ENCODE measurements around the gene CTNNBL1.

The CTNNBL1 gene

DNA sequence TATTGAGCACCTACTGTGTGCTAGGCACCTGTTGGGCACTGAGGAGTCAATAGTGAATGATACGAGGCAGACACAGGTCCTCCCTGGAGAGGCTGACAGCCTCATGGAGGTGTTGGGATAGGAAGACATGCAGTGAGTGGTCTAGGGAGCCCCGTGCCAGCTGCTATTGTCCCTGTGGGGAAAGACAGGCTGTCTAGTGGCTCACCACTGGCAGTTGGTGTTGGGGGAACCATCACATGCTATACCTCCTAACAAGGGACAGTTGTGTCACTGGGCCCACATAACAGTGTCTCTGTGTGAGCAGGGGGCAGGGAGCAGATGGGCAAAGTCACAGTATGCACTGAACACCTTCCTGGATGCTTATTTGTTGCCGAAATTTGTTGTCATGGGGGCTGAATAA is 45.9 kb upstream of the CTNNBL1 start:
- TF ChIP-seq SPI1 (IDR thresholded peaks at IDR 0.05; ENCODE audit: borderline replicate concordance, low read depth) = no peak
- TF ChIP-seq GABPA (IDR thresholded peaks at IDR 0.05; ENCODE audit: low read depth) = no peak
- TF ChIP-seq, protein P1, sequence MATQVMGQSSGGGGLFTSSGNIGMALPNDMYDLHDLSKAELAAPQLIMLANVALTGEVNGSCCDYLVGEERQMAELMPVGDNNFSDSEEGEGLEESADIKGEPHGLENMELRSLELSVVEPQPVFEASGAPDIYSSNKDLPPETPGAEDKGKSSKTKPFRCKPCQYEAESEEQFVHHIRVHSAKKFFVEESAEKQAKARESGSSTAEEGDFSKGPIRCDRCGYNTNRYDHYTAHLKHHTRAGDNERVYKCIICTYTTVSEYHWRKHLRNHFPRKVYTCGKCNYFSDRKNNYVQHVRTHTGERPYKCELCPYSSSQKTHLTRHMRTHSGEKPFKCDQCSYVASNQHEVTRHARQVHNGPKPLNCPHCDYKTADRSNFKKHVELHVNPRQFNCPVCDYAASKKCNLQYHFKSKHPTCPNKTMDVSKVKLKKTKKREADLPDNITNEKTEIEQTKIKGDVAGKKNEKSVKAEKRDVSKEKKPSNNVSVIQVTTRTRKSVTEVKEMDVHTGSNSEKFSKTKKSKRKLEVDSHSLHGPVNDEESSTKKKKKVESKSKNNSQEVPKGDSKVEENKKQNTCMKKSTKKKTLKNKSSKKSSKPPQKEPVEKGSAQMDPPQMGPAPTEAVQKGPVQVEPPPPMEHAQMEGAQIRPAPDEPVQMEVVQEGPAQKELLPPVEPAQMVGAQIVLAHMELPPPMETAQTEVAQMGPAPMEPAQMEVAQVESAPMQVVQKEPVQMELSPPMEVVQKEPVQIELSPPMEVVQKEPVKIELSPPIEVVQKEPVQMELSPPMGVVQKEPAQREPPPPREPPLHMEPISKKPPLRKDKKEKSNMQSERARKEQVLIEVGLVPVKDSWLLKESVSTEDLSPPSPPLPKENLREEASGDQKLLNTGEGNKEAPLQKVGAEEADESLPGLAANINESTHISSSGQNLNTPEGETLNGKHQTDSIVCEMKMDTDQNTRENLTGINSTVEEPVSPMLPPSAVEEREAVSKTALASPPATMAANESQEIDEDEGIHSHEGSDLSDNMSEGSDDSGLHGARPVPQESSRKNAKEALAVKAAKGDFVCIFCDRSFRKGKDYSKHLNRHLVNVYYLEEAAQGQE (IDR thresholded peaks at IDR 0.05; ENCODE audit: insufficient replicate concordance, low read depth) = no peak
- TF ChIP-seq, protein P2, sequence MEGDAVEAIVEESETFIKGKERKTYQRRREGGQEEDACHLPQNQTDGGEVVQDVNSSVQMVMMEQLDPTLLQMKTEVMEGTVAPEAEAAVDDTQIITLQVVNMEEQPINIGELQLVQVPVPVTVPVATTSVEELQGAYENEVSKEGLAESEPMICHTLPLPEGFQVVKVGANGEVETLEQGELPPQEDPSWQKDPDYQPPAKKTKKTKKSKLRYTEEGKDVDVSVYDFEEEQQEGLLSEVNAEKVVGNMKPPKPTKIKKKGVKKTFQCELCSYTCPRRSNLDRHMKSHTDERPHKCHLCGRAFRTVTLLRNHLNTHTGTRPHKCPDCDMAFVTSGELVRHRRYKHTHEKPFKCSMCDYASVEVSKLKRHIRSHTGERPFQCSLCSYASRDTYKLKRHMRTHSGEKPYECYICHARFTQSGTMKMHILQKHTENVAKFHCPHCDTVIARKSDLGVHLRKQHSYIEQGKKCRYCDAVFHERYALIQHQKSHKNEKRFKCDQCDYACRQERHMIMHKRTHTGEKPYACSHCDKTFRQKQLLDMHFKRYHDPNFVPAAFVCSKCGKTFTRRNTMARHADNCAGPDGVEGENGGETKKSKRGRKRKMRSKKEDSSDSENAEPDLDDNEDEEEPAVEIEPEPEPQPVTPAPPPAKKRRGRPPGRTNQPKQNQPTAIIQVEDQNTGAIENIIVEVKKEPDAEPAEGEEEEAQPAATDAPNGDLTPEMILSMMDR (IDR thresholded peaks at IDR 0.05; ENCODE audit: insufficient read depth, low read length) = no peak
- no peak for TF ChIP-seq POLR2AphosphoS5 (IDR thresholded peaks at IDR 0.05; ENCODE audit: low read depth)
- Histone ChIP-seq H3K4me3 (replicated peaks; ENCODE audit: insufficient read depth, low read length) (no peak overlapping the region), H3K27me3 (ENCODE audit: insufficient read depth, poor library complexity, severe bottlenecking) (no peaks in the 10 kb centered on the region), H3K27ac (replicated peaks) (no peak overlapping the region)
- DNase-seq (ENCODE audit: low read depth in 1 of 2, low spot score in 1 of 2) = no peak

DNA sequence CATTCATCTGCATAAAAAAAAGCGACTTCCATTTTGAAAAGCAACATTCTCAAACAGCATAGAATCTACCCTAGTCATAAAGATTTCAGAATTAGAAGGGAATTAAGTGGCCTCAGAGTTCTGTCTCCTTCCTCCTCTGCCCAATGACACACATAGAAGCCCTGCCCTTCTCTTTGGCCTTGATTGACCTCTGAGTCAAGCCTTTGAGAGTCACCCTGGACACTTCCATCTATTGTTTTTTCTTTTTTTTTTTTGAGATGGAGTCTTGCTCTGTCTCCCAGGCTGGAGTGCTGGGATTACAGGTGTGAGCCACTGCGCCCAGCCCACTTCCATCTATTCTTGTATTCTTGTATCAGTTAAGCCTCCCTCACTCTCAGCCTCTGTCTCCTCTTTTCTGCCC is 44.8 kb upstream of the CTNNBL1 start:
- TF ChIP-seq SPI1 (IDR thresholded peaks at IDR 0.05; ENCODE audit: borderline replicate concordance, low read depth) (no peak), POLR2AphosphoS5 (IDR thresholded peaks at IDR 0.05; ENCODE audit: low read depth) (no peak), GABPA (IDR thresholded peaks at IDR 0.05; ENCODE audit: low read depth) (no peak)
- TF ChIP-seq, protein P1 (IDR thresholded peaks at IDR 0.05; ENCODE audit: insufficient replicate concordance, low read depth) = no peak
- TF ChIP-seq, protein P2 (IDR thresholded peaks at IDR 0.05; ENCODE audit: insufficient read depth, low read length) = no peak
- no peak for DNase-seq (ENCODE audit: low read depth in 1 of 2, low spot score in 1 of 2)
- no peak overlapping the region for H3K4me3 ChIP-seq (replicated peaks; ENCODE audit: insufficient read depth, low read length)
- H3K27ac ChIP-seq (replicated peaks) = no peak overlapping the region
- no peaks in the 10 kb centered on the region for H3K27me3 ChIP-seq (ENCODE audit: insufficient read depth, poor library complexity, severe bottlenecking)

DNA sequence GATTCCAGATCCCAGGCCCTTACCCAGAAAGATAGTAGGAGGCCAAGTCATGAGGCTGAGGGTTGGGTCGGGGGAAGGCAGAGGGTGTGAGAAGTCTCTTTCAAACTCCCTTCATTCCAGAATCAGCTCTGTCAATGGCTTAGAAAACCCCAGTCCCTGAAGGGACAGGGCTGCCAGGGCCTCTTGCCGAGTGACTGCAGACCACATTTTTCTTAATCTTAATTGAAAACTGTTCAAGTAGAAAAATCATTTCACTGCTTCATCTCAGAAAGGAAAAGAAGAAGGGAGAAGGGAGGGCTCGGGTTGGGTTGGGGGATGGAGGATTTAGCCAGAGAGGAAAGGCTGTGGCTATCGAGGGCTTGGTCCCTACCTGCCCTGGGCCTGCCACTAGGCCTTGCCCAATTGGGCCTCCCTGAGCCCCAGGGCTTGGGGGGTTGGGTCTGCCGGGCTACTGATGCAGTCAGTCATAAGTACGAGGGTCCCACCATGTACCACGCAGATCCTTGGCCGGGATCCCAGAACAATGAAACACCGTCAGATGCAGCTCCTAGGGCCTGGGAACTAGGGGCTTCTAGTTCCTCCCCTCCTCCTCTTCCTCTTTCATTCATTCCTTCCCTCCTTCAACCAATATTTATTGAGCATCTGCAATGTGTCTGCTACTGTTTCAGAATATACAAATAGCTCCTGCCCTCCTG is 44.0 kb upstream of the CTNNBL1 start:
- no peak overlapping the region for H3K4me3 ChIP-seq (replicated peaks; ENCODE audit: insufficient read depth, low read length)
- no peak for DNase-seq (ENCODE audit: low read depth in 1 of 2, low spot score in 1 of 2)
- H3K27ac ChIP-seq (replicated peaks) = no peak overlapping the region
- TF ChIP-seq, protein P2 (IDR thresholded peaks at IDR 0.05; ENCODE audit: insufficient read depth, low read length) = no peak
- no peak for TF ChIP-seq SPI1 (IDR thresholded peaks at IDR 0.05; ENCODE audit: borderline replicate concordance, low read depth)
- no peaks in the 10 kb centered on the region for H3K27me3 ChIP-seq (ENCODE audit: insufficient read depth, poor library complexity, severe bottlenecking)

DNA sequence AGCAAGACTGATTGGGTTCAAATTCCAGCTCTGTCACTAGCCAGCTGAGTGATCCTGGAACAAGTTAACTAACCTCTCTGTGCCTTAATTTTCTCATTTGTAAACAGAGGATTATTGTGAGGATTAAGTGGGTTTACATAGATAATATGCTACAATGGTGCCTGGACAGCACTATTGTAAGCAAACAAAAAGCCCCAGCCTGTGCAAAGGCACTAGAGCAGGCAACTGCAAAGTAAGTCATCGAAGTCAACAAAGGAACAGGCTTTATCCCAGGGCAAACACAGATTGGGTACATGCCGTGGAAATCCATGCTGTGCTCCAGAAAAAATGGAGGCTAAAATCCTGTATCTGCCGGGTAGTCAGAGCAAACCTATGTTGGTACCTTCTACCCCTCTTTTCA is 43.2 kb upstream of the CTNNBL1 start:
- TF ChIP-seq POLR2AphosphoS5 (IDR thresholded peaks at IDR 0.05; ENCODE audit: low read depth) (no peak), SPI1 (IDR thresholded peaks at IDR 0.05; ENCODE audit: borderline replicate concordance, low read depth) (no peak), GABPA (IDR thresholded peaks at IDR 0.05; ENCODE audit: low read depth) (no peak)
- TF ChIP-seq, protein P1 (IDR thresholded peaks at IDR 0.05; ENCODE audit: insufficient replicate concordance, low read depth) = no peak
- TF ChIP-seq, protein P2 (IDR thresholded peaks at IDR 0.05; ENCODE audit: insufficient read depth, low read length) = no peak
- no peaks in the 10 kb centered on the region for H3K27me3 ChIP-seq (ENCODE audit: insufficient read depth, poor library complexity, severe bottlenecking)
- DNase-seq (ENCODE audit: low read depth in 1 of 2, low spot score in 1 of 2) = no peak

More for the DNA sequence above, 43.2 kb upstream of the CTNNBL1 start:
- Histone ChIP-seq H3K4me3 (replicated peaks; ENCODE audit: insufficient read depth, low read length) (no peak overlapping the region), H3K27ac (replicated peaks) (no peak overlapping the region)
